Breast epithelium (tissue), 4 donors: ENCODE data around the gene VCL. TPM values are rescaled to one million over a fixed set of nuclear protein-coding genes. Genes with fewer than 3 reads are reported as not detected.

Experiments
- DNase-seq, 2 donors: peaks; one replicate each; pipeline ENCODE4 v3.0.0-alpha.2; 2019; ENCODE audit warnings: low spot score in 2 of 2
- H3K27ac ChIP-seq, 2 donors: fragments of 200-600 bp; sonication (generic) in 1 of 2; one replicate each; pipeline ENCODE4 v1.5.1; 2016 to 2019; ENCODE audit warnings: mild to moderate bottlenecking in 1 of 2
- H3K27me3 ChIP-seq, 2 donors: fragments of 200-600 bp; sonication (generic) in 1 of 2; one replicate each; pipeline versions ENCODE4 v1.5.1 to v1.6.0; 2017 to 2019; ENCODE audit warnings: control low read depth in 1 of 2, mild to moderate bottlenecking in 1 of 2
- H3K36me3 ChIP-seq: fragments of 200-600 bp; one replicate; pipeline ENCODE4 v1.5.1; 2019
- H3K4me1 ChIP-seq, 2 donors: fragments of 200-600 bp; sonication (generic); one replicate each; pipeline ENCODE4 v1.5.1; 2016 to 2019; ENCODE audit warnings: control low read depth in 1 of 2
- H3K4me3 ChIP-seq, 3 donors: fragments of 200-600 bp; sonication (generic); 1 replicate in 2 of 3; 2 replicates in 1 of 3; pipeline ENCODE4 v1.5.1; 2016 to 2019; ENCODE audit warnings: mild to moderate bottlenecking in 3 of 3, moderate library complexity in 2 of 3
- H3K9me3 ChIP-seq, 2 donors: fragments of 200-600 bp; sonication (generic) in 1 of 2; one replicate each; pipeline ENCODE4 v1.5.1; 2016 to 2019; ENCODE audit warnings: control low read depth in 1 of 2
- CTCF ChIP-seq, 3 donors: fragments of 450-650 bp; IDR thresholded peaks; one replicate each; pipeline ENCODE4 v1.5.1; 2016 to 2017; ENCODE audit warnings: antibody characterized with exemption in 3 of 3, mild to moderate bottlenecking in 3 of 3, moderate library complexity in 3 of 3
- POLR2A ChIP-seq: fragments of 450-650 bp; IDR thresholded peaks from one replicate; pipeline ENCODE4 v1.6.1; 2016; ENCODE audit warnings: antibody characterized with exemption, mild to moderate bottlenecking, moderate library complexity
- POLR2AphosphoS5 ChIP-seq, 3 donors: sonication (generic); formaldehyde crosslinking; IDR thresholded peaks; one replicate each; pipeline ENCODE4 v1.6.1; 2017; ENCODE audit warnings: antibody characterized with exemption in 3 of 3
- intact Hi-C: fragments of 100-400 bp; cut with DNase I; formaldehyde crosslinking; loops from one replicate; pipeline ENCODE4 v1.15.1; 2023; ENCODE audit warnings: low total_unique reads
- total RNA-seq, 3 donors: library from RNA; depleted of rRNA; stranded (reverse); fragments of >200 nt; gene quantifications; one replicate each; pipeline ENCODE4 v1.1.0, GENCODE V29; 2016

The VCL gene
- total RNA-seq, 3 donors from 2014 or later = 73.1 to 95.0 (median 77.6) TPM

DNA sequence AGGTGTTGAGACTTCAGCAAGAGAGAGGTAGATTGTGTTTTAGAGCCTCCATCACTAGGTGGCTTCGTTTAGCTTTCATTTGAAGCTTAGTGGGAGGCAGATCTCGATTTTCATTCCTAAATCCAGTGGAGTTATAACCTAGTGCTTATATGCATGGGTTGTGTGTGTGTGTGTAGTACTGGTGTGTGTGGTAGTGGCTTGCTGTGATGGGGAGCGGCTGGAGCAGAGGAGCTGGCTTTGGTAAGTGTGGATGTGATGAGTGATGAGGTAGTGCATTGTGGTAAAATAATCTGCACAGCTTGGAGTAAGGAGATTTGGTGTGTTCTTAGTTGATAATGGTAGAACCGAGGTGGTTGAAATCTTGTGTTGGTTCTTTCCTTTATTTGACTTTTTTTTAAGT lies 109.5 kb downstream of the VCL start:
- Histone ChIP-seq H3K4me1 (no peaks in the 10 kb centered on the region), H3K27me3 (no peaks in the 10 kb centered on the region), H3K4me3 (no peak overlapping the region), H3K27ac (no peak overlapping the region), H3K36me3 (peaks cover 5% of the 10 kb centered on the region), H3K9me3 (no peaks in the 10 kb centered on the region)
- no peak for DNase-seq
- no peak for TF ChIP-seq POLR2AphosphoS5 (IDR thresholded peaks at IDR 0.05)
- TF ChIP-seq POLR2A = no peak
- TF ChIP-seq CTCF (IDR thresholded peaks at IDR 0.05) = no peak
- intact Hi-C loops = no loop called here

DNA sequence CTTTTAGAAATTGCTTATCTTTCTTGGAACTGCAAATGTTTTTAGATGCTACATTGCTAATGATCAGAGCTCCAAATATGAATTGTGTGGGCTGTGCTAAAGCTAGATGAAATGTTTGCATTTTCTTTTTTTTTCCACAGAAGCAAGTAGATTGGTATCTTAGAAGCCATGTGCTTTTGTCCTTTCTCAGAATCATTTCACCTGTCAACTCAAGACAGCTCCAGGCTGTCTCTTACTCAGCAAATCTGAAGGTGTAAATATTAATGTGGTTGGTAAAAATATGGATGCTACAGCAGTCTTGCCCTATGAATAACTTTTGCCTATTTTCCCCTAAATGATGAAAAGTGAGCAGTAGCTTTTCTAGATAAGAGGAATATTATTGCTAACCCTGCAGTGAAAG lies 111.5 kb downstream of the VCL start:
- H3K27ac ChIP-seq = no peak overlapping the region
- H3K4me3 ChIP-seq = no peak overlapping the region
- H3K36me3 ChIP-seq = peaks cover under 1% of the 10 kb centered on the region
- intact Hi-C loops = no loop called here
- H3K4me1 ChIP-seq = peaks cover 0 to 3% of the 10 kb centered on the region in 2 donors
- no peak for DNase-seq
- H3K9me3 ChIP-seq = no peaks in the 10 kb centered on the region
- no peaks in the 10 kb centered on the region for H3K27me3 ChIP-seq
- no peak for TF ChIP-seq POLR2A

DNA sequence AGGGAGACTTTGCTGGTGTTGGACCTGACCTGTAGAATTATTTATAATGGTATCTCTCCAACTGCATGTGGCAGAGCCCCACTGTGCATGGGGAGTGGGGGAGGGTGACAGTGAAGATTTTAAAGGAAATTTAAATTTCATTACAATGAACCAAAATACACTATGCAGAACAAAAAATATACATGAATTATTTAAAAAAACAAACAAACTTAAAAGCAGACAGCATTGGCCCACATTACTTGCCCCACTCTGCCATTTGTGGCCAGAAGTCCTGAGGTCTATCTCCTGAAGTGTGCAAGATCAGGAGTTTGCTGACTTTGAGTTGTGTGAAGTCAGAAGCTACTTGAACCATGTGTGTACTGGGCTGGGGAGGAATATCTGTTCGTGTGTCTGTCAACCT lies 112.2 kb downstream of the VCL start:
- no peaks in the 10 kb centered on the region for H3K9me3 ChIP-seq
- no peaks in the 10 kb centered on the region for H3K36me3 ChIP-seq
- no peak for DNase-seq
- intact Hi-C loops = no loop called here
- H3K27me3 ChIP-seq = no peaks in the 10 kb centered on the region
- TF ChIP-seq POLR2A (no peak), POLR2AphosphoS5 (IDR thresholded peaks at IDR 0.05) (no peak), CTCF (IDR thresholded peaks at IDR 0.05) (no peak)
- peaks cover 0 to 3% of the 10 kb centered on the region in 2 donors for H3K4me1 ChIP-seq
- no peak overlapping the region for H3K27ac ChIP-seq
- no peak overlapping the region for H3K4me3 ChIP-seq

DNA sequence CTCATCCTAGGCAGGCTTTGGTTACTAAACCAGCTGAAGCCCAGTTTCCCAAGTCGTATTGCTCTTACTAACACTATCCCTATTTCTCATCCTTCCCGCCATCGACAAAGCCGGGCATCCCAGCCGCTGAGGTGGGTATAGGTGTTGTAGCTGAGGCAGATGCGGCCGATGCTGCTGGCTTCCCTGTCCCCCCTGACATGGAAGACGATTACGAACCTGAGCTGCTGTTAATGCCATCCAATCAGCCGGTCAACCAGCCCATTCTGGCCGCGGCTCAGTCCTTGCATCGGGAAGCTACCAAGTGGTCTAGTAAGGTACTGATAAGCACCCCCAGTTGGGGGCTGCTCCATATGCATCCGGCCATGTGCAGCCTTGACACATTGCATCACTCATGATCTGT lies 113.9 kb downstream of the VCL start:
- Histone ChIP-seq H3K4me1 (peaks cover 0 to 3% of the 10 kb centered on the region in 2 donors), H3K27me3 (no peaks in the 10 kb centered on the region), H3K9me3 (no peaks in the 10 kb centered on the region), H3K36me3 (no peaks in the 10 kb centered on the region), H3K4me3 (no peak overlapping the region), H3K27ac (no peak overlapping the region)
- TF ChIP-seq POLR2A (no peak), POLR2AphosphoS5 (IDR thresholded peaks at IDR 0.05) (no peak), CTCF (IDR thresholded peaks at IDR 0.05) (no peak)
- no peak for DNase-seq
- intact Hi-C loops = no loop called here

DNA sequence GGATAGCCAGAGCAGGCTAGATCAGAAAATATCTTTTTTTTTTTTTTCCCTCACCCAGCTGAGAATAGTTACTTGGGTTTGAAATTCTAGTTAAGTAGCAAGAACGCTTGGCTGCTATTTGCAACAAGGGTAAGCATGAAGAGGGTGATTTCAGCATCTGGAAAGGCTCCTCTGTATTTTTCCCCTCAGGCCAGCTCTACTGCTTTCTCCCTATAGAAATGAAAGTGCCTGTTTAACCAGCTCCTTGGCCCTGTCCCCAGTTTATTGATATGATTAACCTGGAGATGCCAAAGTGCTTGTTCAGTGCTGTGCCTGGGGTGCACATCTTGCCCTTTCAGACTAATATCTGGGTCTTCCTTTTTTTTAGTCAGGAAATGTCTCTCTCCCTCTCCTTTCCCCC lies 115.6 kb downstream of the VCL start:
- no peak for DNase-seq
- no peaks in the 10 kb centered on the region for H3K9me3 ChIP-seq
- H3K36me3 ChIP-seq = no peaks in the 10 kb centered on the region
- no peak overlapping the region for H3K4me3 ChIP-seq
- H3K4me1 ChIP-seq = peaks cover 0 to 3% of the 10 kb centered on the region in 2 donors
- intact Hi-C loops = no loop called here
- H3K27ac ChIP-seq = peak overlapping the region in 1 of 2 donors; percentile 65
- H3K27me3 ChIP-seq = no peaks in the 10 kb centered on the region
- TF ChIP-seq POLR2A (no peak), POLR2AphosphoS5 (IDR thresholded peaks at IDR 0.05) (no peak), CTCF (IDR thresholded peaks at IDR 0.05) (no peak)

DNA sequence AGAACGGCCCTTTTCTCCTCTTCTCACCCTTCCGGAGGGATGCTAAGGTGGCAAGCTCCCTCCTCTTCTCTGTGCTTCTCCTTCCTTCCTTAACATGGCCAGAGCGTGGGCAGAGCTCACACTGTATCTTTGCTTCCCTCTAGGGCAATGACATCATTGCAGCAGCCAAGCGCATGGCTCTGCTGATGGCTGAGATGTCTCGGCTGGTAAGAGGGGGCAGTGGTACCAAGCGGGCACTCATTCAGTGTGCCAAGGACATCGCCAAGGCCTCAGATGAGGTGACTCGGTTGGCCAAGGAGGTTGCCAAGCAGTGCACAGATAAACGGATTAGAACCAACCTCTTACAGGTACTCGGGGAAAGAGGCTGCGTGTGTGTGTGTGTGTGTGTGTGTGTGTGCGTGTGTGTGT lies 116.1 kb downstream of the VCL start:
- Histone ChIP-seq H3K4me1 (peaks cover 0 to 3% of the 10 kb centered on the region in 2 donors), H3K27ac (peak overlapping the region; percentile 52 to 65), H3K4me3 (no peak overlapping the region), H3K36me3 (no peaks in the 10 kb centered on the region), H3K9me3 (no peaks in the 10 kb centered on the region), H3K27me3 (no peaks in the 10 kb centered on the region)
- no peak for TF ChIP-seq CTCF (IDR thresholded peaks at IDR 0.05)
- TF ChIP-seq POLR2A = no peak
- no peak for TF ChIP-seq POLR2AphosphoS5 (IDR thresholded peaks at IDR 0.05)
- DNase-seq = no peak
- intact Hi-C loops = no loop called here
